ENCODE data around the gene RILPL2.

RILPL2 gene

DNA sequence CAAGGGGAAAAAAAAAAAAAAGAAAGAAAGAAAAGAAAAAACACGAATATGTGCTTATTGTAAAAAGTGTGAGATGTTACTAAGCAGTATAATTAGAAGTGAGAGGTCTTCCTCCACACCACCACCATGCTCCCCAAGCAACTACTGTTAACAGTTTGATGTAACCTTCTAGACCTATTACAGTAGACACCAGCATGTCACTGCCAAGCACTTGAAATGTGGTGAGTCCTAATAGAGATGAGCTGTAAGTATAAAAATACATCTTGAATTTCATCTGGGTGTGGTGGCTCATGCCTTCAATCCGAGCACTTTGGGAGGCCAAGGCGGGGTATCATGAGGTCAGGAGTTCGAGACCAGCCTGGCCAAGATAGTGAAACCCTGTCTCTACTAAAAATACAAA is 13.4 kb upstream of the RILPL2 start:
- DNase-seq (ENCODE audit: low read depth), result no peak
- no peak overlapping the region for H3K4me3 ChIP-seq (ENCODE audit: low read depth, low read length)
- TF ChIP-seq, protein P1, sequence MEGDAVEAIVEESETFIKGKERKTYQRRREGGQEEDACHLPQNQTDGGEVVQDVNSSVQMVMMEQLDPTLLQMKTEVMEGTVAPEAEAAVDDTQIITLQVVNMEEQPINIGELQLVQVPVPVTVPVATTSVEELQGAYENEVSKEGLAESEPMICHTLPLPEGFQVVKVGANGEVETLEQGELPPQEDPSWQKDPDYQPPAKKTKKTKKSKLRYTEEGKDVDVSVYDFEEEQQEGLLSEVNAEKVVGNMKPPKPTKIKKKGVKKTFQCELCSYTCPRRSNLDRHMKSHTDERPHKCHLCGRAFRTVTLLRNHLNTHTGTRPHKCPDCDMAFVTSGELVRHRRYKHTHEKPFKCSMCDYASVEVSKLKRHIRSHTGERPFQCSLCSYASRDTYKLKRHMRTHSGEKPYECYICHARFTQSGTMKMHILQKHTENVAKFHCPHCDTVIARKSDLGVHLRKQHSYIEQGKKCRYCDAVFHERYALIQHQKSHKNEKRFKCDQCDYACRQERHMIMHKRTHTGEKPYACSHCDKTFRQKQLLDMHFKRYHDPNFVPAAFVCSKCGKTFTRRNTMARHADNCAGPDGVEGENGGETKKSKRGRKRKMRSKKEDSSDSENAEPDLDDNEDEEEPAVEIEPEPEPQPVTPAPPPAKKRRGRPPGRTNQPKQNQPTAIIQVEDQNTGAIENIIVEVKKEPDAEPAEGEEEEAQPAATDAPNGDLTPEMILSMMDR (IDR thresholded peaks at IDR 0.05; ENCODE audit: low read depth, low read length, missing control alignments), result no peak

DNA sequence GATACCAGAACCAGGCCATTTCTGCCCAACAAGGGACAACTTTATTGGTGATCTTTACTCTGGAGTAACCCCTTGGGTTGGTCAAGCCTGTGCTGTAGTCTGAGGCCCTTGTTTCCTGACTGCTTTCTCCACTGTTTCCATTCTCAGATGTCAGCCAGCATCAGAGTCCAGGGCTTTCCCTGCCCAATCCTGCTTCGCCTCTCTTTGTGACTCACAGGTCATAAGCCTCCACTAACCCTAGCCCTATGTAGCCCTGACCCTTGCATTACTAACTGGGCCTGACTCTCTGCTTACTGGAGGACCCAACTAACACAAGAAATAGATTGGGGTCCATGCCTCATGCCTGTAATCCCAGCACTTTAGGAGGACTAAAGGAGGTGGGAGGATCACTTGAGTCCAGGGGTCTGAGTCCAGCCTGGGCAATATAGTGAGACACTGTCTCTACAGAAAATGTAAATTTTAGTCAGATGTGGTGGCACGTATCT is 12.8 kb upstream of the RILPL2 start:
- no peak overlapping the region for H3K4me3 ChIP-seq (ENCODE audit: low read depth, low read length)
- no peak for DNase-seq (ENCODE audit: low read depth)
- TF ChIP-seq, protein P1 (IDR thresholded peaks at IDR 0.05; ENCODE audit: low read depth, low read length, missing control alignments), result no peak

DNA sequence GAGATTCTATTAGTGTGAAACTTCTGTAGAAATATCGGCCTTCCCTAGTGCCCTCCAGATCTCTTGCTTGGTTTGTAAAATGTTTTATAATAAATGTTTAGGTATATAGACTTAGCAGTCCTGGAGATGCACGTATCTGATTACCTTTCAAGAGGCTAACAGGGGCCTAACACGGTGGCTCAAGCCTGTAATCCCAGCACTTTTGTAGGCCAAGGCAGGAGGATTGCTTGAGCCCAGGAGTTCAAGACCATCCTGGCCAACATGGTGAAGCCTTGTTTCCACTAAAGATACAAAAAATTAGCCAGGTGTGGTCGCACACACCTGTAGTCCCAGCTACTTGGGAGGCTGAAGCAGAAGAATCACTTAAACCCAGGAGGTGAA is 9.8 kb upstream of the RILPL2 start:
- no peak for DNase-seq (ENCODE audit: low read depth)
- TF ChIP-seq, protein P1 (IDR thresholded peaks at IDR 0.05; ENCODE audit: low read depth, low read length, missing control alignments), result no peak
- no peak overlapping the region for H3K4me3 ChIP-seq (ENCODE audit: low read depth, low read length)

DNA sequence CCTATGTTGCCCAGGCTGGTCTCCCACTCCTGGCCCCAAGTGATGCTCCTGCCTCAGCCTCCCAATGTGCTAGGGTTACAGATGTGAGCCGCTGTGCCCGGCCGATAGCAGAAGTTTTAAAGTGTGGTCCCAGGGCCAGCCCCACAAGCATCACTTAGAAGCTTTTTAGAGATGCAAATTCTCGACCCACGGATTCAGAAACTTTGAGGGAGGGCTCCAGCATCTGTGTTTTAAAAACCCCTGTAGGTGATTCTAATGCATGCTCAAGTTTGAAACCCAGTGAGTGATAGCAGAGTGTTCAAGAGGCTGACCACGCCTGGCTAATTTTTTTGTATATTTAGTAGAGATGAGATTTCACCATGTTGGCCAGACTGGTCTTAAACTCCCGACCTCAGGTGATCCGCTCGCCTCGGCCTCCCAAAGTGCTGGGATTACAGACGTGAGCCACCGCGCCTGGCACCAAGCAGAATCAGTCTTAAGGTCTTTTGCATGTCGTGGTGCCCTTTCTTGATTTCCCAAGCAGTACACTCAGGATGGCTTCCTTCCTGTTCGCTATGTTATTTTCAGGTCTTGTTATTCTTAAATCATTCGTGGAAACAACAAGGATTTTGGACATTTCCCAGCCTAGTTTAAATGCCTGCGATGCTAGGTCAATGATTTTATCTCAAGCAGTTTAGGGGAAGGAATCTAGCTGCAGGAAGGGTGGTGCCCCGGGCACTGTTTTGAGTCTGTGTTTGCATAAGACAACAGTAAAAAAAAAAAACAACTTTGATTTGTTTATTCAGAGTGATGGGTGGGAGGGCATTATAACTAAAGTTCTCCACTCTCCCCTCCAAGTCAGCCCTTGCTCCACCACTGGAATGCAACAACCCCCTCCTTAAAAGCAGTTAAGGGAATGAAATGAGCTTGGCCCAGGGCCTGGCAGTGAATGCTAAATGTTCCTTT is 9.2 kb upstream of the RILPL2 start:
- TF ChIP-seq, protein P1 (IDR thresholded peaks at IDR 0.05; ENCODE audit: low read depth, low read length, missing control alignments), result no peak
- no peak overlapping the region; the same call in 1 of the 2 replicates for H3K4me3 ChIP-seq (ENCODE audit: low read depth, low read length)
- DNase-seq (ENCODE audit: low read depth), result no peak

DNA sequence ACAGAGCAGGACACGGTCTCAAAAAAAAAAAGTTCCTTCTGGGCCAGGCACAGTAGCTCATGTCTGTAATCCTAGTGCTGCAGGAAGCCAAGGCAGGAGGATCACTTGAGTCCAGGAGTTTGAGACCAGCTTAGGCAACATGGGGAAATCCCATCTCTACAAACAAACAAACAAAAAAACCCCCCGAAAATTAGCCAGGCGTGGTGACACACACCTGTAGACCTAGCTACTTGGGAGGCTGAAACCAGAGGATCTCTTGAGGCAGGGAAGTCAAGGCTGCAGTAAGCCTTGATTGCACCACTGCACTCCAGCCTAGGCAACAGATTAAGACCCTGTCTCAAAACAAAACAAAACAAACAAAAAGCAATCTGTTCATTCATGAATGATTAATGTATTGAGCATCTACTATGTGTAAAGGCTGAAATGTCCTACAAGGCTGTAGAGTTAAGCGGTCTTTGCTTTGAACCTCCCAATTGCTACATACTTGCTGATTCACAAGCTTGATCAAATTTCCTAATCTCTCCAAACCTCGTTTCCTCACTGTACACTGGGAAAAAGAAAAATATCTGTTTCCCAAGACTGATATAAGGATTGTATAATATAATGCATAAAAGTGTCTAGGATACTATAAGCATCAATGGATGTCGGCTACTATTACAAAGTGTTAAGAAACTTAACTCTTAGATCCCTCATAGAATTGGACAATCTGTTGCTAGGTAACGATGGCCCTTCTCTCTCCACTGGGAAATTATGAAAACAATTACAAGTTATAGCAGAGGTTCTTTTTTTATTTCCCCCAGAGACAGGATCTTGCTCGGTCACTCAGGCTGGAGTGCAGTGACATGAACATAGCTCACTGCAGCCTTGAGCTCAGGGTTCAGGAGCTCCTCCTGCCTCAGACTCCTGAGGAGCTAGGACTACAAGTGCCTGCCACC is 7.9 kb upstream of the RILPL2 start:
- TF ChIP-seq, protein P1 (IDR thresholded peaks at IDR 0.05; ENCODE audit: low read depth, low read length, missing control alignments), result no peak
- no peak for DNase-seq (ENCODE audit: low read depth)
- H3K4me3 ChIP-seq (ENCODE audit: low read depth, low read length), result no peak overlapping the region

DNA sequence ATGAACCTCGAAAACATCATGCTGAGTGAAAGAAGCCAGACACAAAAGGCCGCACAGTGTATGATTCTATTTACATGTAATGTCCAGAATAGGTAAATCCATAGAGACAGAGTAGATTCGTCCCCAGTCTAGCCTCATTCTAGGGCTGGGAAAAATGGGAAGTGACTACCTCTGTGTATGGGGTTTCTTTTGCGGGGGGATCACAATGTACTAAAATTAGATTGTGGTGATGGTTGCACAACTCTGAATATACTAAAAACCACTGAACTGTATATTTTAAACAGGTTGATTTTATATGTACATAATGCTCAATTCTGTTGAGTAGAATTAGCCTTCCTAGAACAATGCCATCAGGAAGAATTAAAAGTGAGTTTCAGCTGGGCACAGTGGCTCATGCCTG is 6.3 kb upstream of the RILPL2 start:
- TF ChIP-seq, protein P1 (IDR thresholded peaks at IDR 0.05; ENCODE audit: low read depth, low read length, missing control alignments), result no peak
- H3K4me3 ChIP-seq (ENCODE audit: low read depth, low read length), result no peak overlapping the region
- no peak for DNase-seq (ENCODE audit: low read depth)
